ENCODE results near the gene NALCN.

NALCN gene

GRCh38 chr13:101393140-101393539 lies 23.2 kb downstream of the NALCN start:
- TF ChIP-seq CTCF (conservative IDR thresholded peaks at IDR 0.05; ENCODE audit: control insufficient read depth, insufficient read depth, low read depth, low read length), result no peak
- DNase-seq (ENCODE audit: low read depth), result no peak
- H3K4me3 ChIP-seq (ENCODE audit: control insufficient read depth, low read depth, low read length), result no peak overlapping the region

GRCh38 chr13:101390461-101390860 lies 25.8 kb downstream of the NALCN start:
- no peak for TF ChIP-seq CTCF (conservative IDR thresholded peaks at IDR 0.05; ENCODE audit: control insufficient read depth, insufficient read depth, low read depth, low read length)
- peak; percentile 23 for DNase-seq (ENCODE audit: low read depth)

GRCh38 chr13:101384929-101385328 lies 31.4 kb downstream of the NALCN start:
- TF ChIP-seq CTCF (conservative IDR thresholded peaks at IDR 0.05; ENCODE audit: control insufficient read depth, insufficient read depth, low read depth, low read length), result no peak
- DNase-seq (ENCODE audit: low read depth), result no peak

More at GRCh38 chr13:101390461-101390860, 25.8 kb downstream of the NALCN start:
- H3K4me3 ChIP-seq (ENCODE audit: control insufficient read depth, low read depth, low read length), result no peak overlapping the region

GRCh38 chr13:101383595-101383994 lies 32.7 kb downstream of the NALCN start:
- no peak for DNase-seq (ENCODE audit: low read depth)
- TF ChIP-seq CTCF (conservative IDR thresholded peaks at IDR 0.05; ENCODE audit: control insufficient read depth, insufficient read depth, low read depth, low read length), result no peak
- no peak overlapping the region for H3K4me3 ChIP-seq (ENCODE audit: control insufficient read depth, low read depth, low read length)

More at GRCh38 chr13:101384929-101385328, 31.4 kb downstream of the NALCN start:
- H3K4me3 ChIP-seq (ENCODE audit: control insufficient read depth, low read depth, low read length), result no peak overlapping the region

- no peak for DNase-seq (ENCODE audit: low read depth)
- no peak overlapping the region for H3K4me3 ChIP-seq (ENCODE audit: control insufficient read depth, low read depth, low read length)
- TF ChIP-seq CTCF (conservative IDR thresholded peaks at IDR 0.05; ENCODE audit: control insufficient read depth, insufficient read depth, low read depth, low read length), result no peak
Measured at GRCh38 chr13:101382701-101383100, 33.6 kb downstream of the NALCN start.

- H3K4me3 ChIP-seq (ENCODE audit: control insufficient read depth, low read depth, low read length), result no peak overlapping the region
- no peak for TF ChIP-seq CTCF (conservative IDR thresholded peaks at IDR 0.05; ENCODE audit: control insufficient read depth, insufficient read depth, low read depth, low read length)
- DNase-seq (ENCODE audit: low read depth), result no peak
Measured at GRCh38 chr13:101382086-101382485, 34.2 kb downstream of the NALCN start.

- H3K4me3 ChIP-seq (ENCODE audit: control insufficient read depth, low read depth, low read length), result no peak overlapping the region
- TF ChIP-seq CTCF (conservative IDR thresholded peaks at IDR 0.05; ENCODE audit: control insufficient read depth, insufficient read depth, low read depth, low read length), result no peak
- DNase-seq (ENCODE audit: low read depth), result no peak
Measured at GRCh38 chr13:101360525-101360924, 55.8 kb downstream of the NALCN start.
